Astrocyte (in vitro differentiated cells and primary cell): ENCODE data around the gene OR52D1.

Source experiments
- CTCF ChIP-seq: IDR thresholded peaks from 2 replicates; pipeline ENCODE4 v1.5.1; 2011; ENCODE audit warnings: low read depth, mild to moderate bottlenecking, inconsistent platforms, low read length, moderate library complexity; ENCODE audit not compliant: insufficient read depth
- EZH2 ChIP-seq: IDR thresholded peaks from 2 replicates; pipeline ENCODE4 v1.6.1; 2012; ENCODE audit warnings: mild to moderate bottlenecking, low read length, inconsistent platforms; ENCODE audit not compliant: insufficient read depth

GRCh38 chr11:5449432-5449831 is 39.1 kb upstream of the OR52D1 start:
- TF ChIP-seq CTCF = no peak
- no peak for TF ChIP-seq EZH2
